Heart left ventricle (tissue), 16 donors: ENCODE measurements around the gene HLCS. TPM values are rescaled to one million over a fixed set of nuclear protein-coding genes. Genes with fewer than 3 reads are reported as not detected.
A peak's percentile ranks its signal among the peaks of the same experiment; 100 is the strongest.

Experiments
- ATAC-seq, 4 donors: fragments of 200-7000 bp; cut with Tn5 transposase; one replicate each; pipeline ENCODE4 v1.9.1; 2020 to 2022; ENCODE audit warnings: moderate library complexity in 4 of 4, mild to moderate bottlenecking in 3 of 4, moderate number of reproducible peaks in 1 of 4
- DNase-seq, 5 donors: peaks; one replicate each; pipeline ENCODE4 v3.0.0-alpha.2; 2020
- H3K27ac ChIP-seq, 12 donors: fragments of 200-600 bp; sonication (generic) in 4 of 12; one replicate each; pipeline versions ENCODE4 v1.5.0 to v1.8.0; 2016 to 2022; ENCODE audit warnings: mild to moderate bottlenecking in 2 of 12
- H3K27me3 ChIP-seq, 9 donors: fragments of 200-600 bp; sonication (generic) in 2 of 9; one replicate each; pipeline versions ENCODE4 v1.5.1 to v1.8.0; 2016 to 2022; ENCODE audit warnings: mild to moderate bottlenecking in 3 of 9
- H3K36me3 ChIP-seq, 9 donors: fragments of 200-600 bp; sonication (generic) in 2 of 9; one replicate each; pipeline versions ENCODE4 v1.5.0 to v1.8.0; 2018 to 2022; ENCODE audit warnings: mild to moderate bottlenecking in 2 of 9
- H3K4me1 ChIP-seq, 12 donors: fragments of 200-600 bp; sonication (generic) in 4 of 12; one replicate each; pipeline versions ENCODE4 v1.5.0 to v1.8.0; 2016 to 2022; ENCODE audit warnings: mild to moderate bottlenecking in 3 of 12
- H3K4me3 ChIP-seq, 12 donors: fragments of 200-600 bp; sonication (generic) in 4 of 12; one replicate each; pipeline versions ENCODE4 v1.5.0 to v1.8.0; 2017 to 2022; ENCODE audit warnings: mild to moderate bottlenecking in 9 of 12, moderate library complexity in 4 of 12
- H3K9me3 ChIP-seq, 12 donors: fragments of 200-600 bp; sonication (generic) in 4 of 12; one replicate each; pipeline versions ENCODE4 v1.5.0 to v1.8.0; 2016 to 2022; ENCODE audit warnings: mild to moderate bottlenecking in 1 of 12
- POLR2A ChIP-seq, 2 donors: fragments of 450-650 bp; IDR thresholded peaks; one replicate each; pipeline ENCODE4 v1.6.1; 2017; ENCODE audit warnings: antibody characterized with exemption in 2 of 2, mild to moderate bottlenecking in 2 of 2, moderate library complexity in 2 of 2
- WGBS, 4 donors: extraction: QIAGEN DNeasy Blood & Tissue Kit in 2 of 4; methylation state at CpG; one replicate each; pipeline versions ENCODE4 v1.1.5 to v1.1.7; 2013 to 2018; 5-methylcytosine and 5-hydroxymethylcytosine counted together
- intact Hi-C, 10 donors: fragments of 100-400 bp; cut with DNase I; formaldehyde crosslinking; loops; one replicate each; pipeline versions ENCODE4 v1.11.1 to v1.14.2; 2022
- polyA plus RNA-seq, 2 donors: library from polyadenylated mRNA; stranded (reverse); fragments of 200-250 nt; gene quantifications; one replicate each; pipeline ENCODE4 v1.2.3, GENCODE V29; 2013
- total RNA-seq, 9 donors: library from RNA; depleted of rRNA in 2 of 9; stranded (reverse); fragments of >200 nt in 2 of 9; fragmentation: NEBNext Ultra II Directional in 3 of 9; extraction: Animal tissue kit (Norgen Biotek cat#: 25700) in 3 of 9; gene quantifications; one replicate each; pipeline versions ENCODE4 v1.1.0 to v1.2.4, GENCODE V29; 2016 to 2023
- TF ChIP-seq, protein P1 (sequence below), 12 donors: fragments of 200-600 bp; sonication (generic) in 4 of 12; IDR thresholded peaks; one replicate each; pipeline versions ENCODE4 v1.5.0 to v1.8.0; 2018 to 2022; ENCODE audit warnings: antibody characterized with exemption in 12 of 12, mild to moderate bottlenecking in 5 of 12
- donor health status: ischemic (EF 13 %, LVEDD 7.1; RV severe dilation, severe dysfunction).
- donor health status: healthy with polysubstance abuse.
- donor health status: DM: no; HTN: yes; CAD: no.
- donor health status: DM: no; HTN: no; CAD: no.
- donor health status: ischemic (EF 25% LVEDD 6.9; RV normal size, moderate dysfunction).
- donor health status: ischemic (EF 25% LVEDD 5.7; RV mildly dilated, moderate dysfunction).
- donor health status: healthy.
- donor health status: DM: yes; HTN: yes; CAD: no.
- donor health status: ischemic (EF 35%, LVEDD 5.7; RV mildly dilated, moderate dysfunction).
- donor health status: nonischemic (EF 11% LVEDD 7.7; RV severe dilation, severe dysfunction).
- donor health status: DM: yes; HTN: yes; CAD: no.
- donor health status: PGD.
- donor health status: ischemic (EF 29% LVEDD 5.4; RV normal size, mild dysfunction).
- donor health status: nonischemic (EF 23%, LVEDD 6.1; RV moderate dilation, normal function).

The HLCS gene
- total and polyA plus RNA-seq, 11 donors = 1.8 to 15.2 (median 6.2) TPM

- Histone ChIP-seq H3K9me3 (peaks cover 0 to 24% (median 4%) of the 10 kb centered on the region in 12 donors), H3K27ac (no peak overlapping the region), H3K4me1 (no peaks in the 10 kb centered on the region), H3K36me3 (no peaks in the 10 kb centered on the region), H3K4me3 (no peak overlapping the region), H3K27me3 (no peaks in the 10 kb centered on the region)
- intact Hi-C loops = no loop called here
- no peak for DNase-seq
- ATAC-seq = peak in 1 of 4 donors; percentile 71
- TF ChIP-seq POLR2A (IDR thresholded peaks at IDR 0.05) = no peak
- TF ChIP-seq, protein P1, sequence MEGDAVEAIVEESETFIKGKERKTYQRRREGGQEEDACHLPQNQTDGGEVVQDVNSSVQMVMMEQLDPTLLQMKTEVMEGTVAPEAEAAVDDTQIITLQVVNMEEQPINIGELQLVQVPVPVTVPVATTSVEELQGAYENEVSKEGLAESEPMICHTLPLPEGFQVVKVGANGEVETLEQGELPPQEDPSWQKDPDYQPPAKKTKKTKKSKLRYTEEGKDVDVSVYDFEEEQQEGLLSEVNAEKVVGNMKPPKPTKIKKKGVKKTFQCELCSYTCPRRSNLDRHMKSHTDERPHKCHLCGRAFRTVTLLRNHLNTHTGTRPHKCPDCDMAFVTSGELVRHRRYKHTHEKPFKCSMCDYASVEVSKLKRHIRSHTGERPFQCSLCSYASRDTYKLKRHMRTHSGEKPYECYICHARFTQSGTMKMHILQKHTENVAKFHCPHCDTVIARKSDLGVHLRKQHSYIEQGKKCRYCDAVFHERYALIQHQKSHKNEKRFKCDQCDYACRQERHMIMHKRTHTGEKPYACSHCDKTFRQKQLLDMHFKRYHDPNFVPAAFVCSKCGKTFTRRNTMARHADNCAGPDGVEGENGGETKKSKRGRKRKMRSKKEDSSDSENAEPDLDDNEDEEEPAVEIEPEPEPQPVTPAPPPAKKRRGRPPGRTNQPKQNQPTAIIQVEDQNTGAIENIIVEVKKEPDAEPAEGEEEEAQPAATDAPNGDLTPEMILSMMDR (IDR thresholded peaks at IDR 0.05) = no peak
- 95 to 97% (median 96%) methylated on average over 12 of the region's 12 CpGs for WGBS, 4 donors
These were observed 85.2 kb downstream of the HLCS start for GRCh38 chr21:36881228-36881627.

GRCh38 chr21:36879827-36880226, 86.6 kb downstream of the HLCS start:
- ATAC-seq = no peak
- Histone ChIP-seq H3K27me3 (no peaks in the 10 kb centered on the region), H3K9me3 (peaks cover 0 to 24% (median 4%) of the 10 kb centered on the region in 12 donors), H3K36me3 (no peaks in the 10 kb centered on the region), H3K4me1 (no peaks in the 10 kb centered on the region), H3K27ac (no peak overlapping the region), H3K4me3 (no peak overlapping the region)
- intact Hi-C loops = no loop called here
- WGBS, 4 donors = 73 to 79% (median 76%) methylated on average over 4 of the region's 4 CpGs
- no peak for DNase-seq
- TF ChIP-seq, protein P1 (IDR thresholded peaks at IDR 0.05) = no peak
- no peak for TF ChIP-seq POLR2A (IDR thresholded peaks at IDR 0.05)

DNA sequence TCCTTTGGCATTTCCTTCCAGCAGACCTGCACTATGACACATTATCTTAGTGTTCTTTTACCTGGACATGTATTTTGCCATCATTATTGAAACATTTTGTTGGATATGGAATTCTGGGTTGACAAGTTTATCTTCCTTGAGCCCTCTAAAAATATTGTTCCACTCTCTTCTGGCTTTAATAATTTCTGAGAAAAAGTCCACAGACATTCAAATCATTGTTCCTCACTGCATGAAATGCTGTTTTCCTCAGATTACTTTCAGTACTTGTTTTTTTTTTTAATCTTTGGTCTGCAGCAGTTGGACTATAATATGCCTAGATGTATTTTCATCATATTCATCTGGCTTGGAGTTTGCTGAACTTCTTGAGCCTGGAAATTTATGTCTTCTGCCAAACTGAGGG, 88.7 kb downstream of the HLCS start:
- H3K27me3 ChIP-seq = no peaks in the 10 kb centered on the region
- TF ChIP-seq POLR2A (IDR thresholded peaks at IDR 0.05) = no peak
- TF ChIP-seq, protein P1 (IDR thresholded peaks at IDR 0.05) = no peak
- DNase-seq (no peak), ATAC-seq (no peak)
- H3K27ac ChIP-seq = no peak overlapping the region
- no peaks in the 10 kb centered on the region for H3K36me3 ChIP-seq
- intact Hi-C loops = no loop called here
- no peaks in the 10 kb centered on the region for H3K4me1 ChIP-seq
- no peak overlapping the region for H3K4me3 ChIP-seq
- peaks cover 0 to 11% (median 0%) of the 10 kb centered on the region in 12 donors for H3K9me3 ChIP-seq

- Histone ChIP-seq H3K36me3 (no peaks in the 10 kb centered on the region), H3K27ac (no peak overlapping the region), H3K4me1 (no peaks in the 10 kb centered on the region), H3K4me3 (no peak overlapping the region), H3K27me3 (no peaks in the 10 kb centered on the region), H3K9me3 (peaks cover 0 to 11% (median 0%) of the 10 kb centered on the region in 12 donors)
- intact Hi-C loops = no loop called here
- TF ChIP-seq, protein P1 (IDR thresholded peaks at IDR 0.05) = no peak
- TF ChIP-seq POLR2A (IDR thresholded peaks at IDR 0.05) = no peak
- DNase-seq (no peak), ATAC-seq (peak in 1 of 4 donors; percentile 22)
- WGBS, 4 donors = 83 to 96% (median 95%) methylated on average over 5 to 12 of the region's 12 CpGs
These were observed 91.8 kb downstream of the HLCS start for GRCh38 chr21:36874665-36875064.
